Measurements from ENCODE around the gene ZNF407. TPM values are rescaled to one million over a fixed set of nuclear protein-coding genes. Genes with fewer than 3 reads are reported as not detected.

The ZNF407 gene
- total RNA-seq, 1 donor from 2014 or later: 10.6 TPM

GRCh38 chr18:74760436-74760835 lies 162.8 kb downstream of the ZNF407 start:
- TF ChIP-seq, protein P1, sequence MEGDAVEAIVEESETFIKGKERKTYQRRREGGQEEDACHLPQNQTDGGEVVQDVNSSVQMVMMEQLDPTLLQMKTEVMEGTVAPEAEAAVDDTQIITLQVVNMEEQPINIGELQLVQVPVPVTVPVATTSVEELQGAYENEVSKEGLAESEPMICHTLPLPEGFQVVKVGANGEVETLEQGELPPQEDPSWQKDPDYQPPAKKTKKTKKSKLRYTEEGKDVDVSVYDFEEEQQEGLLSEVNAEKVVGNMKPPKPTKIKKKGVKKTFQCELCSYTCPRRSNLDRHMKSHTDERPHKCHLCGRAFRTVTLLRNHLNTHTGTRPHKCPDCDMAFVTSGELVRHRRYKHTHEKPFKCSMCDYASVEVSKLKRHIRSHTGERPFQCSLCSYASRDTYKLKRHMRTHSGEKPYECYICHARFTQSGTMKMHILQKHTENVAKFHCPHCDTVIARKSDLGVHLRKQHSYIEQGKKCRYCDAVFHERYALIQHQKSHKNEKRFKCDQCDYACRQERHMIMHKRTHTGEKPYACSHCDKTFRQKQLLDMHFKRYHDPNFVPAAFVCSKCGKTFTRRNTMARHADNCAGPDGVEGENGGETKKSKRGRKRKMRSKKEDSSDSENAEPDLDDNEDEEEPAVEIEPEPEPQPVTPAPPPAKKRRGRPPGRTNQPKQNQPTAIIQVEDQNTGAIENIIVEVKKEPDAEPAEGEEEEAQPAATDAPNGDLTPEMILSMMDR (IDR thresholded peaks at IDR 0.05; ENCODE audit: borderline replicate concordance): no peak
- no peak overlapping the region for H3K27ac ChIP-seq (replicated peaks)
- intact Hi-C loops (cut with micrococcal nuclease): no loop called here
- peaks cover 31% of the 10 kb centered on the region for H3K9me3 ChIP-seq (replicated peaks)
- DNase-seq: no peak
- no peaks in the 10 kb centered on the region for H3K4me1 ChIP-seq
- no peak overlapping the region for H3K4me3 ChIP-seq
- no peaks in the 10 kb centered on the region for H3K36me3 ChIP-seq
- H3K27me3 ChIP-seq (ENCODE audit: low read depth): no peaks in the 10 kb centered on the region

DNA sequence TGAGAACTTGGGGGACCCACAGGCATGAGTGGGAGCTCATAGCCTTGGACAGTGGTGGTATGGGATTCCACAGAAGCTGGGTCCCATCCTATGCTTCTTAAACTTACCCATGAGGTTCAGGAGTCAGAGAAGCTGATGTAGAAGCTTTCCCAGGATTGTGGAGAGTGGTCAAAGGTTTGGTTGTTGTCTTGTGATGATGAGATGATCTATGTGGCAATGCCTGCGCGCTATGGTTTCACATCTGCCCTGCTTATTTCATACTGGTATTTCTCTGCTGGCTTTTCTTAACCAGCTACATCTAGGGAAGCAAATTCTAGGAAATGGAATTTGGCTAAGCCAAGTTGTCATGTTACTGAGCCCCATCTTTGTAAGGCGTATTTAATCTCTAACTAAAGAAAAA lies 168.6 kb downstream of the ZNF407 start:
- intact Hi-C loops (cut with micrococcal nuclease): no loop called here
- no peaks in the 10 kb centered on the region for H3K36me3 ChIP-seq
- no peaks in the 10 kb centered on the region for H3K27me3 ChIP-seq (ENCODE audit: low read depth)
- no peak overlapping the region for H3K4me3 ChIP-seq
- no peak overlapping the region for H3K27ac ChIP-seq (replicated peaks)
- TF ChIP-seq, protein P1 (IDR thresholded peaks at IDR 0.05; ENCODE audit: borderline replicate concordance): no peak
- H3K9me3 ChIP-seq (replicated peaks): no peaks in the 10 kb centered on the region
- DNase-seq: no peak
- H3K4me1 ChIP-seq: no peaks in the 10 kb centered on the region

DNA sequence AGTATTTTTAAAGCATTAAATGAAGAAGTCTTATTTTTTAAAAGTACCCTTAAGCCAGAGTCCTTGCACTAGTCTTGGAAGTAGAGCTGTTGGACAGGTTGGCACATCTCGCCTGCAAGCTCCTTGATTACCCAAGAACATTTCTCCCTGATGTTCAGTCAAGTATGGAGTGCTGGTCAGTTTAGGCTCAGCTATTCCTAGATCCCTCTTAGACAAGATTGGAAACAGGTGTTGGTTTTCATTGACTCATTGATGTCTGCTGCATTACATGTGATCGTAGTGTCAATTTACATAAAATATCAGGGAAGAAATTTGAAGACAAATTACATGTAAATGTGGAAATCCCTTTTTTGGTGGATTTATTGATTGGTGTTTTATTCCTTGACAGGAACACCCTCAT lies 170.4 kb downstream of the ZNF407 start:
- Histone ChIP-seq H3K27me3 (ENCODE audit: low read depth) (no peaks in the 10 kb centered on the region), H3K9me3 (replicated peaks) (no peaks in the 10 kb centered on the region), H3K4me1 (no peaks in the 10 kb centered on the region), H3K36me3 (no peaks in the 10 kb centered on the region), H3K4me3 (no peak overlapping the region), H3K27ac (replicated peaks) (no peak overlapping the region)
- DNase-seq: no peak
- intact Hi-C loops (cut with micrococcal nuclease): no loop called here
- TF ChIP-seq, protein P1 (IDR thresholded peaks at IDR 0.05; ENCODE audit: borderline replicate concordance): no peak

DNA sequence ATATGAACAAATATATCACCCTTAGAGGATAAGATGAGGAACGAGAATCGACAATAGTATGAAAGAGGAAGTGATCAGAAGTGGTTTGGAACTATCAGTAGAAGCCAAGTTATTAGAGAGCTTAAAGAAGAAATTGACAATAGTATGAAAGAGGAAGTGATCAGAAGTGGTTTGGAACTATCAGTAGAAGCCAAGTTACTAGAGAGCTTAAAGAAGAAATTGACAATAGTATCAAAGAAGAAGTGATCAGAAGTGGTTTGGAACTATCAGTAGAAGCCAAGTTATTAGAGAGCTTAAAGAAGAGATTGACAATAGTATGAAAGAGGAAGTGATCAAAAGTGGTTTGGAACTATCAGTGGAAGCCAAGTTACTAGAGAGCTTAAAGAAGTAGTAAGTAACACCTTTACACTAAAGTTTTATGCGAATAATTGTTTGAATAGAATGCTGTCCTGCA lies 175.5 kb downstream of the ZNF407 start:
- no peak for DNase-seq
- Histone ChIP-seq H3K9me3 (replicated peaks) (no peaks in the 10 kb centered on the region), H3K4me1 (no peaks in the 10 kb centered on the region), H3K4me3 (no peak overlapping the region), H3K27me3 (ENCODE audit: low read depth) (no peaks in the 10 kb centered on the region), H3K27ac (replicated peaks) (no peak overlapping the region), H3K36me3 (no peaks in the 10 kb centered on the region)
- TF ChIP-seq, protein P1 (IDR thresholded peaks at IDR 0.05; ENCODE audit: borderline replicate concordance): no peak
- intact Hi-C loops (cut with micrococcal nuclease): no loop called here

DNA sequence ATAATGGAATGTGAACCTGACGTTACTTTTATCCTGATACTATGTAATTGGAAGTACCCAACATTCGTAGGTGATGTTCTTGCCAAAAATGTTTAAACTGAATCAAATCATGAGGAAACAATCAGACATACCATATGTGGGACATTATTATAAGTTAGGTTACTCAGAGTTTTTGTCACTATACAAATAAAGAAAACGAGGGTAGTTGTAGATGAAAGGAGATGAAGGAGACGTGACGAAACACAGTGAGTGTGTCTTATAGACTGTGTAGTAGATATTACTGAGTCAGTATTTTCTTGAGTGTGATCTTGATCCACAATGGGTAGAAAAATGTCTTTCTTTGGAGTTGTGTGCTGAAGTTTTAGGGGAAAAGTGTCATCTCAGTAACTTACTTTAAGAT lies 176.8 kb downstream of the ZNF407 start:
- no peak for DNase-seq
- no peaks in the 10 kb centered on the region for H3K27me3 ChIP-seq (ENCODE audit: low read depth)
- no peak overlapping the region for H3K27ac ChIP-seq (replicated peaks)
- intact Hi-C loops (cut with micrococcal nuclease): no loop called here
- H3K4me1 ChIP-seq: no peaks in the 10 kb centered on the region
- H3K4me3 ChIP-seq: no peak overlapping the region
- TF ChIP-seq, protein P1 (IDR thresholded peaks at IDR 0.05; ENCODE audit: borderline replicate concordance): no peak
- H3K9me3 ChIP-seq (replicated peaks): no peaks in the 10 kb centered on the region
- H3K36me3 ChIP-seq: no peaks in the 10 kb centered on the region

DNA sequence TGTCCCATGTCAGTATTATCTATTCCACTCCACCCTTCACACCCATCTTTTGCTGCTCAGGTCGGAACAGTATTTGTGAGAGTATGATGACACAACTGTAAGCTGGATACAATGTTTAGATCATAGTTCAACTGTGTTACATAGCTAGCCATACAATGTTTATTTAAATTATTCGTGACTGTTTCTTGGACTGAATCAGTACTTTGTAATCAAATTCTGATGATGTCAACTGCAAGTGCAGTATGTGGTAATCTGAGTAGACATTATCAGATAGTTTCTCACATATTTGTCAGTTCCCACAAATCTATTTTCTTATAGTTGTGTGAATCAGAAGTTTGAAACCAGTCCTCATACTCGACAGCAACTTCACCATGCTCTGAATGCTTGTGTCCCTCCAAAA lies 177.6 kb downstream of the ZNF407 start:
- Histone ChIP-seq H3K27ac (replicated peaks) (no peak overlapping the region), H3K9me3 (replicated peaks) (no peaks in the 10 kb centered on the region), H3K36me3 (no peaks in the 10 kb centered on the region), H3K27me3 (ENCODE audit: low read depth) (no peaks in the 10 kb centered on the region), H3K4me3 (no peak overlapping the region), H3K4me1 (no peaks in the 10 kb centered on the region)
- TF ChIP-seq, protein P1 (IDR thresholded peaks at IDR 0.05; ENCODE audit: borderline replicate concordance): no peak
- intact Hi-C loops (cut with micrococcal nuclease): no loop called here
- DNase-seq: no peak
